Breast epithelium (tissue), 4 donors: ENCODE data around the gene OLFM3. TPM values are rescaled to one million over a fixed set of nuclear protein-coding genes. Genes with fewer than 3 reads are reported as not detected.

Experiments
- DNase-seq, 2 donors: peaks; one replicate each; pipeline ENCODE4 v3.0.0-alpha.2; 2019; ENCODE audit warnings: low spot score in 2 of 2
- H3K27ac ChIP-seq, 2 donors: fragments of 200-600 bp; sonication (generic) in 1 of 2; one replicate each; pipeline ENCODE4 v1.5.1; 2016 to 2019; ENCODE audit warnings: mild to moderate bottlenecking in 1 of 2
- H3K27me3 ChIP-seq, 2 donors: fragments of 200-600 bp; sonication (generic) in 1 of 2; one replicate each; pipeline versions ENCODE4 v1.5.1 to v1.6.0; 2017 to 2019; ENCODE audit warnings: control low read depth in 1 of 2, mild to moderate bottlenecking in 1 of 2
- H3K36me3 ChIP-seq: fragments of 200-600 bp; one replicate; pipeline ENCODE4 v1.5.1; 2019
- H3K4me1 ChIP-seq, 2 donors: fragments of 200-600 bp; sonication (generic); one replicate each; pipeline ENCODE4 v1.5.1; 2016 to 2019; ENCODE audit warnings: control low read depth in 1 of 2
- H3K4me3 ChIP-seq, 3 donors: fragments of 200-600 bp; sonication (generic); 1 replicate in 2 of 3; 2 replicates in 1 of 3; pipeline ENCODE4 v1.5.1; 2016 to 2019; ENCODE audit warnings: mild to moderate bottlenecking in 3 of 3, moderate library complexity in 2 of 3
- H3K9me3 ChIP-seq, 2 donors: fragments of 200-600 bp; sonication (generic) in 1 of 2; one replicate each; pipeline ENCODE4 v1.5.1; 2016 to 2019; ENCODE audit warnings: control low read depth in 1 of 2
- POLR2A ChIP-seq: fragments of 450-650 bp; IDR thresholded peaks from one replicate; pipeline ENCODE4 v1.6.1; 2016; ENCODE audit warnings: antibody characterized with exemption, mild to moderate bottlenecking, moderate library complexity
- POLR2AphosphoS5 ChIP-seq, 3 donors: sonication (generic); formaldehyde crosslinking; IDR thresholded peaks; one replicate each; pipeline ENCODE4 v1.6.1; 2017; ENCODE audit warnings: antibody characterized with exemption in 3 of 3
- intact Hi-C: fragments of 100-400 bp; cut with DNase I; formaldehyde crosslinking; loops from one replicate; pipeline ENCODE4 v1.15.1; 2023; ENCODE audit warnings: low total_unique reads
- total RNA-seq, 3 donors: library from RNA; depleted of rRNA; stranded (reverse); fragments of >200 nt; gene quantifications; one replicate each; pipeline ENCODE4 v1.1.0, GENCODE V29; 2016
- TF ChIP-seq, protein P1 (sequence below), 3 donors: fragments of 450-650 bp; IDR thresholded peaks; one replicate each; pipeline ENCODE4 v1.5.1; 2016 to 2017; ENCODE audit warnings: antibody characterized with exemption in 3 of 3, mild to moderate bottlenecking in 3 of 3, moderate library complexity in 3 of 3

OLFM3 gene
- total RNA-seq, 3 donors from 2014 or later, result not detected

- no peaks in the 10 kb centered on the region for H3K36me3 ChIP-seq
- H3K4me1 ChIP-seq, result no peaks in the 10 kb centered on the region
- no peak overlapping the region for H3K27ac ChIP-seq
- TF ChIP-seq POLR2AphosphoS5 (IDR thresholded peaks at IDR 0.05), result no peak
- no peak for TF ChIP-seq POLR2A
- TF ChIP-seq, protein P1, sequence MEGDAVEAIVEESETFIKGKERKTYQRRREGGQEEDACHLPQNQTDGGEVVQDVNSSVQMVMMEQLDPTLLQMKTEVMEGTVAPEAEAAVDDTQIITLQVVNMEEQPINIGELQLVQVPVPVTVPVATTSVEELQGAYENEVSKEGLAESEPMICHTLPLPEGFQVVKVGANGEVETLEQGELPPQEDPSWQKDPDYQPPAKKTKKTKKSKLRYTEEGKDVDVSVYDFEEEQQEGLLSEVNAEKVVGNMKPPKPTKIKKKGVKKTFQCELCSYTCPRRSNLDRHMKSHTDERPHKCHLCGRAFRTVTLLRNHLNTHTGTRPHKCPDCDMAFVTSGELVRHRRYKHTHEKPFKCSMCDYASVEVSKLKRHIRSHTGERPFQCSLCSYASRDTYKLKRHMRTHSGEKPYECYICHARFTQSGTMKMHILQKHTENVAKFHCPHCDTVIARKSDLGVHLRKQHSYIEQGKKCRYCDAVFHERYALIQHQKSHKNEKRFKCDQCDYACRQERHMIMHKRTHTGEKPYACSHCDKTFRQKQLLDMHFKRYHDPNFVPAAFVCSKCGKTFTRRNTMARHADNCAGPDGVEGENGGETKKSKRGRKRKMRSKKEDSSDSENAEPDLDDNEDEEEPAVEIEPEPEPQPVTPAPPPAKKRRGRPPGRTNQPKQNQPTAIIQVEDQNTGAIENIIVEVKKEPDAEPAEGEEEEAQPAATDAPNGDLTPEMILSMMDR (IDR thresholded peaks at IDR 0.05), result no peak
- no peak for DNase-seq
- no peaks in the 10 kb centered on the region for H3K9me3 ChIP-seq
- no peaks in the 10 kb centered on the region for H3K27me3 ChIP-seq
- no peak overlapping the region for H3K4me3 ChIP-seq
- intact Hi-C loops, result no loop called here
Measured at GRCh38 chr1:101918277-101918676, 78.4 kb downstream of the OLFM3 start.

DNA sequence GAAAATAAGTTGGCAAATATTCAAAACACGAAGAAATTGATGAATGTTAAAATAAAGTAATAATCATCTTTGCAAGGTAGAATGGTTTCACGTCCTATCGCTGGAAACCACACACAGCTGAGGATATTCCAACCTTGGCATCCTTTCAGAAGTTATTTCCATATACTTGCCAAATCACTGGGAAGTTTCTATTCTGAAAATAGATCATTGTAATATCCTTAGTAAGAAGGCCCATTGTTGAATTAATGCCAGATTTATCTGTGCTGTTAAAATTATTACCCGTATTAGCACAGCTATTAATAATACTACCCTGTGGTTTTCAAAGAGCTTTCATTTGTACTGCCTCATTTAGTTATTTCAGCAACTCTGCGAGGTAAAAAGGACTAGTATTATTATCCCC is 81.1 kb downstream of the OLFM3 start:
- no peak for DNase-seq

GRCh38 chr1:101914473-101915242 is 82.1 kb downstream of the OLFM3 start:
- H3K36me3 ChIP-seq, result no peaks in the 10 kb centered on the region
- intact Hi-C loops, result no loop called here
- no peak for DNase-seq
- TF ChIP-seq, protein P1 (IDR thresholded peaks at IDR 0.05), result no peak
- TF ChIP-seq POLR2A (no peak), POLR2AphosphoS5 (IDR thresholded peaks at IDR 0.05) (no peak)
- no peaks in the 10 kb centered on the region for H3K9me3 ChIP-seq
- no peak overlapping the region for H3K27ac ChIP-seq
- H3K4me3 ChIP-seq, result no peak overlapping the region
- no peaks in the 10 kb centered on the region for H3K27me3 ChIP-seq
- H3K4me1 ChIP-seq, result no peaks in the 10 kb centered on the region

More for the DNA sequence above, 81.1 kb downstream of the OLFM3 start:
- Histone ChIP-seq H3K4me3 (no peak overlapping the region), H3K36me3 (no peaks in the 10 kb centered on the region), H3K27ac (no peak overlapping the region), H3K4me1 (no peaks in the 10 kb centered on the region), H3K27me3 (no peaks in the 10 kb centered on the region), H3K9me3 (no peaks in the 10 kb centered on the region)
- intact Hi-C loops, result no loop called here
- TF ChIP-seq POLR2A, result no peak
- TF ChIP-seq, protein P1 (IDR thresholded peaks at IDR 0.05), result no peak
- no peak for TF ChIP-seq POLR2AphosphoS5 (IDR thresholded peaks at IDR 0.05)

DNA sequence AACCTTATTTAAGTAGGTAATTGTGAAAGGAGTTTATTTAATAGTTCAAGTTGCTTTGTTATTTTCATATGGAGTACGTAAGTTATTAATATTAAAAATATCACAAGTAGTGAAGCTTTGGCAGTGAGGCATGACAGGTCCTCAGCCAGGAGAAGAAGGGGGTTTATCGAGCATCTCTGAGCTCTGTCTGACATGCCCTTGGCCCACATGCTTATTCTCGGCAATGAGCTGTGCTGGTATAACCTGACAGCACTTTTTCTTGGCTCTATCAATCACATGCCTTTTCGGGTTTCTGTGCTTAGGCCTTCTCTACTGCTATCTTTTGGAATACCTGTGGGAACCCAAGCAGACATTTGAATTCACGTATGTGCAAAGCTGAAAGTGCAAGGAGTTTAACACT is 84.8 kb downstream of the OLFM3 start:
- intact Hi-C loops, result no loop called here
- Histone ChIP-seq H3K36me3 (no peaks in the 10 kb centered on the region), H3K27ac (no peak overlapping the region)

GRCh38 chr1:101908980-101909379 is 87.7 kb downstream of the OLFM3 start:
- no peak for DNase-seq
- intact Hi-C loops, result no loop called here
- Histone ChIP-seq H3K36me3 (no peaks in the 10 kb centered on the region), H3K27me3 (no peaks in the 10 kb centered on the region), H3K4me1 (no peaks in the 10 kb centered on the region), H3K9me3 (no peaks in the 10 kb centered on the region), H3K4me3 (no peak overlapping the region), H3K27ac (no peak overlapping the region)
- no peak for TF ChIP-seq POLR2A
- no peak for TF ChIP-seq POLR2AphosphoS5 (IDR thresholded peaks at IDR 0.05)
- TF ChIP-seq, protein P1 (IDR thresholded peaks at IDR 0.05), result no peak

More for the DNA sequence above, 84.8 kb downstream of the OLFM3 start:
- no peaks in the 10 kb centered on the region for H3K4me1 ChIP-seq
- H3K4me3 ChIP-seq, result no peak overlapping the region
- no peak for DNase-seq
- no peaks in the 10 kb centered on the region for H3K27me3 ChIP-seq
- no peaks in the 10 kb centered on the region for H3K9me3 ChIP-seq
- TF ChIP-seq POLR2A, result no peak
- no peak for TF ChIP-seq POLR2AphosphoS5 (IDR thresholded peaks at IDR 0.05)
- TF ChIP-seq, protein P1 (IDR thresholded peaks at IDR 0.05), result no peak
